ENCODE results near the gene FAM234B. TPM values are rescaled to one million over a fixed set of nuclear protein-coding genes. Genes with fewer than 3 reads are reported as not detected.

The FAM234B gene
- total and polyA plus RNA-seq, 2 of the 8 experiments (the other 6 are each of a cell fraction or from before 2014, with no cell fraction given) = 12.5 to 29.1 TPM

DNA sequence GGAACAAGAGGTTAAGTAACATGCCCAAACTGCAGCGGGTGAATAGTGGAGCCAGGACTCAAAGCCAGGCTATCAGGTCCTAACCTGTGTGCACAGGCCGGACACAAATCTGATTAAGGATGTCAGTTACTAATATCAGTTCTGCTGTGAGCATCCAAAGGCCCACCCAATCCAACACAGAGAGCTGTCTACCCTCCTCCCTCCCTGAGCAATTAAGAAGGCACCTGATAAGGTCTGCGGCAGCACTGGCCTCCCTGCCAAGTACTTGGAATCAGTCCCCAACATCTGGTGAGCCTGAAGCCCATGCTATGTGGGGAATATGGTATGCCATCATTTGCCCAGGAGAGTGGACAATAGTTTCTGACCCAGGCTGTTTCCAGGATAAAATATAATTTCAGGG is 48.0 kb upstream of the FAM234B start:
- Histone ChIP-seq H3K79me2 (ENCODE audit: control insufficient read depth in 1 of 2, insufficient read depth in 2 of 2, low read length in 2 of 2) (peaks cover 0 to 41% of the 10 kb centered on the region in 2 experiments; a peak in 2 of 4 replicates), H2BK120ac (replicated peaks; ENCODE audit: low read depth, low read length) (no peak overlapping the region), H3K9ac (replicated peaks in 1 of 4; ENCODE audit: extremely low read depth in 1 of 4, low read depth in 3 of 4, low read length in 3 of 4) (no peak overlapping the region), H3K23me2 (ENCODE audit: low read depth, low read length) (peaks cover 6% of the 10 kb centered on the region; the same call in 1 of the 2 replicates), H2AFZ (ENCODE audit: low read length) (no peak overlapping the region), H2BK20ac (ENCODE audit: low read length) (no peak overlapping the region), H4K91ac (replicated peaks; ENCODE audit: insufficient read length, low read length) (no peak overlapping the region), H3K56ac (replicated peaks; ENCODE audit: insufficient read length, low read depth, low read length) (no peak overlapping the region), H3K18ac (ENCODE audit: extremely low read depth, low read length) (no peak overlapping the region), H3K27ac (ENCODE audit: low read depth, low read length) (no peak overlapping the region), H3K79me1 (ENCODE audit: low read depth, low read length) (no peaks in the 10 kb centered on the region; the same call in 1 of the 2 replicates), H3K4me2 (ENCODE audit: insufficient read depth in 1 of 2, low read depth in 2 of 2, low read length in 2 of 2) (no peak overlapping the region), H3K23ac (ENCODE audit: insufficient read length) (no peak overlapping the region), H4K5ac (ENCODE audit: insufficient read length, low read depth, low read length) (no peak overlapping the region), H3K4me1 (replicated peaks in 1 of 4; ENCODE audit: control insufficient read depth in 3 of 4, insufficient read depth in 4 of 4, low read length in 3 of 4) (peaks cover 4 to 19% (median 11%) of the 10 kb centered on the region in 4 experiments; a peak in 5 of 7 replicates), H3K27me3 (replicated peaks in 1 of 4; ENCODE audit: control insufficient read depth in 3 of 4, extremely low read depth in 1 of 4, insufficient read depth in 3 of 4, low read length in 3 of 4) (no peaks in the 10 kb centered on the region), H2BK15ac (ENCODE audit: low read length) (no peak overlapping the region), H3K36me3 (ENCODE audit: control insufficient read depth in 2 of 4, insufficient read depth in 4 of 4, low read length in 3 of 4) (no peaks in the 10 kb centered on the region), H3K4me3 (ENCODE audit: extremely low read depth in 1 of 4, insufficient read depth in 2 of 4, low read depth in 3 of 4, low read length in 4 of 4) (no peak overlapping the region), H4K20me1 (replicated peaks in 1 of 2; ENCODE audit: control insufficient read depth in 1 of 2, insufficient read depth in 2 of 2, low read length in 2 of 2) (peaks cover 2 to 3% of the 10 kb centered on the region in 2 experiments), H2BK12ac (ENCODE audit: low read depth, low read length) (no peak overlapping the region), H3K4ac (replicated peaks; ENCODE audit: insufficient read length, low read depth, low read length) (no peak overlapping the region), H3K14ac (ENCODE audit: insufficient read length) (no peak overlapping the region), H3K9me3 (ENCODE audit: insufficient read depth in 2 of 2, low read depth in 1 of 2, low read length in 1 of 2) (no peaks in the 10 kb centered on the region), H2AK5ac (ENCODE audit: low read depth, low read length) (no peak overlapping the region), H2BK5ac (ENCODE audit: low read depth, low read length) (no peak overlapping the region), H4K8ac (ENCODE audit: extremely low read depth, insufficient read depth, low read length) (no peak overlapping the region)
- ChIA-PET CTCF (ENCODE audit: partially characterized antibody) (interaction anchor here (0.7 to 4.0 kb wide), 3 partner anchors 10 to 212 kb away, joined by 3 to 36 read pairs (median 4); no protein-coding TSS in a partner anchor), POLR2A (ENCODE audit: partially characterized antibody) (no interaction called here)
- DNase-seq (ENCODE audit: low read depth in 1 of 2, low spot score in 2 of 2) (no peak), FAIRE-seq (no peak)
- 96% methylated on average over 3 of the region's 3 CpGs; no CpG with 5 or more reads in 1 of the 2 experiments for WGBS, 2 experiments (ENCODE audit: extremely low coverage in 1 of 2, insufficient coverage in 1 of 2, insufficient read length in 1 of 2, insufficient replicate concordance in 2 of 2, low coverage in 1 of 2, low lambda C conversion rate in 2 of 2, missing lambda C conversion rate in 1 of 2)
- no peak for TF ChIP-seq EZH2 (IDR thresholded peaks at IDR 0.05; ENCODE audit: low read depth, low read length, severe bottlenecking)
